Panc1 (cell line): ENCODE results near the gene AADACL2. TPM values are rescaled to one million over a fixed set of nuclear protein-coding genes. Genes with fewer than 3 reads are reported as not detected.

Experiments used
- ATAC-seq: fragments of 200-7000 bp; cut with Tn5 transposase; 2 replicates; pipeline ENCODE4 v1.9.1; 2020; ENCODE audit warnings: mild to moderate bottlenecking, moderate library complexity
- BruUV-seq: library from RNA; stranded (reverse); fragments of 400-500 nt; replicated peaks from 2 replicates; lab custom pipeline; 2021; lab: Mats Ljungman, UMichigan
- CTCF ChIA-PET: fragments of 300-600 bp; sonication (Branson Sonifier 250); formaldehyde crosslinking; loops from one replicate; lab custom pipeline; 2022; ENCODE audit warnings: antibody characterized with exemption; lab: Charles Lee
- POLR2A ChIA-PET: fragments of 300-600 bp; sonication (Branson Sonifier 250); formaldehyde crosslinking; loops from one replicate; lab custom pipeline; 2022; ENCODE audit warnings: antibody characterized with exemption; lab: Charles Lee
- DNase-seq: peaks from one replicate; pipeline ENCODE4 v3.0.0-alpha.2; 2010; ENCODE audit warnings: low read depth, low spot score
- H3K27ac ChIP-seq: 2 replicates; pipeline ENCODE4 v1.5.1; 2011; ENCODE audit warnings: mild to moderate bottlenecking, low read length, inconsistent platforms
- H3K27me3 ChIP-seq: fragments of 200-500 bp; sonication (Bioruptor generic); 2 replicates; pipeline ENCODE4 v1.6.0; 2014; ENCODE audit warnings: low read length, inconsistent platforms; ENCODE audit not compliant: control insufficient read depth, insufficient read depth
- H3K36me3 ChIP-seq: fragments of 200-500 bp; sonication (Bioruptor generic); 2 replicates; pipeline ENCODE4 v1.5.1; 2014; ENCODE audit warnings: inconsistent platforms, mild to moderate bottlenecking, low read length, moderate library complexity; ENCODE audit not compliant: control insufficient read depth, insufficient read depth
- H3K4me1 ChIP-seq: 2 replicates; pipeline ENCODE4 v1.5.1; 2011; ENCODE audit warnings: inconsistent platforms, mild to moderate bottlenecking, low read length, moderate library complexity; ENCODE audit not compliant: control insufficient read depth, insufficient read depth
- H3K4me3 ChIP-seq, 2 experiments: 2 replicates each; pipeline ENCODE4 v1.5.1; 2011 to 2012; ENCODE audit warnings: low read depth in 2 of 2, low read length in 2 of 2, mild to moderate bottlenecking in 2 of 2, inconsistent platforms in 1 of 2, moderate library complexity in 1 of 2
- H3K9me3 ChIP-seq: fragments of 200-500 bp; sonication (Bioruptor generic); 2 replicates; pipeline ENCODE4 v1.5.1; 2014; ENCODE audit warnings: low read depth, mild to moderate bottlenecking, inconsistent platforms, low read length, moderate library complexity; ENCODE audit not compliant: control insufficient read depth, insufficient read depth
- CTCF ChIP-seq: fragments of 450-650 bp; IDR thresholded peaks from 2 replicates; pipeline ENCODE4 v1.5.1; 2017; ENCODE audit warnings: mild to moderate bottlenecking
- POLR2AphosphoS5 ChIP-seq: IDR thresholded peaks from 2 replicates; pipeline ENCODE4 v1.6.1; 2012; ENCODE audit warnings: mild to moderate bottlenecking, low read depth, low read length, moderate library complexity
- REST ChIP-seq, 2 experiments: IDR thresholded peaks; 2 replicates each; pipeline ENCODE4 v1.6.1; 2011 to 2012; ENCODE audit warnings: low read depth in 2 of 2, control low read depth in 1 of 2, low read length in 1 of 2, mild to moderate bottlenecking in 1 of 2, moderate library complexity in 1 of 2; ENCODE audit not compliant: insufficient read depth in 1 of 2
- SIN3A ChIP-seq: IDR thresholded peaks from 2 replicates; pipeline ENCODE4 v1.6.1; 2012; ENCODE audit warnings: low read depth, mild to moderate bottlenecking, low read length, moderate library complexity, borderline replicate concordance; ENCODE audit not compliant: insufficient read depth
- TCF7L2 ChIP-seq: IDR thresholded peaks from 2 replicates; pipeline ENCODE4 v1.6.1; 2011; ENCODE audit warnings: mild to moderate bottlenecking, low read depth, low read length, inconsistent platforms
- in situ Hi-C: cut with HindIII; loops from 2 replicates; pipeline ENCODE4 v1.10.0; 2016; ENCODE audit warnings: low sequenced_read_pairs, low pct_unique_long_range_greater_than_20kb
- intact Hi-C: fragments of 100-400 bp; cut with micrococcal nuclease; formaldehyde crosslinking; loops from one replicate; pipeline ENCODE4 v1.10.0; 2022; ENCODE audit not compliant: unreplicated experiment
- total RNA-seq: library from RNA; stranded (reverse); gene quantifications from one replicate; pipeline ENCODE4 v1.2.1, GENCODE V29; 2021; ENCODE audit not compliant: unreplicated experiment

Gene AADACL2
- total RNA-seq, 1 experiment from 2014 or later, result not detected

GRCh38 chr3:151806838-151807237, 73.1 kb downstream of the AADACL2 start:
- ATAC-seq (no peak), DNase-seq (no peak)
- POLR2A ChIA-PET, result no interaction called here
- no TSS peak for BruUV-seq
- CTCF ChIA-PET, result no interaction called here
- TF ChIP-seq CTCF (no peak), POLR2AphosphoS5 (no peak), SIN3A (no peak), TCF7L2 (no peak), REST (IDR thresholded peaks at IDR 0.05; ENCODE audit: insufficient read depth in 1 of 2, low read depth in 2 of 2, low read length in 1 of 2) (no peak)
- Histone ChIP-seq H3K36me3 (no peaks in the 10 kb centered on the region), H3K27ac (no peak overlapping the region), H3K27me3 (no peaks in the 10 kb centered on the region), H3K4me1 (no peaks in the 10 kb centered on the region), H3K4me3 (no peak overlapping the region), H3K9me3 (no peaks in the 10 kb centered on the region)
- in situ Hi-C loops, result no loop called here
- intact Hi-C loops, result no loop called here

Other genes with a start within 250 kb of the AADACL2 start
- 0.26 TPM for gene AADAC, start 80.2 kb downstream of the AADACL2 start, total RNA-seq
- gene SUCNR1, start 139.7 kb downstream of the AADACL2 start, total RNA-seq, result not detected